Measurements from ENCODE around the gene LDLR.

Gene LDLR

DNA sequence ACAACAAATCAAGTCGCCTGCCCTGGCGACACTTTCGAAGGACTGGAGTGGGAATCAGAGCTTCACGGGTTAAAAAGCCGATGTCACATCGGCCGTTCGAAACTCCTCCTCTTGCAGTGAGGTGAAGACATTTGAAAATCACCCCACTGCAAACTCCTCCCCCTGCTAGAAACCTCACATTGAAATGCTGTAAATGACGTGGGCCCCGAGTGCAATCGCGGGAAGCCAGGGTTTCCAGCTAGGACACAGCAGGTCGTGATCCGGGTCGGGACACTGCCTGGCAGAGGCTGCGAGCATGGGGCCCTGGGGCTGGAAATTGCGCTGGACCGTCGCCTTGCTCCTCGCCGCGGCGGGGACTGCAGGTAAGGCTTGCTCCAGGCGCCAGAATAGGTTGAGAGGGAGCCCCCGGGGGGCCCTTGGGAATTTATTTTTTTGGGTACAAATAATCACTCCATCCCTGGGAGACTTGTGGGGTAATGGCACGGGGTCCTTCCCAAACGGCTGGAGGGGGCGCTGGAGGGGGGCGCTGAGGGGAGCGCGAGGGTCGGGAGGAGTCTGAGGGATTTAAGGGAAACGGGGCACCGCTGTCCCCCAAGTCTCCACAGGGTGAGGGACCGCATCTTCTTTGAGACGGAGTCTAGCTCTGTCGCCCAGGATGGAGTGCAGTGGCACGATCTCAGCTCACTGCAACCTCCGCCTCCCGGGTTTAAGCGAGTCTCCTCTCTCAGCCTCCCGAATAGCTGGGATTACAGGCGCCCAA lies at the start of gene LDLR:
LDLR (plus strand) TSS at position 210 of the 760 bp plus-strand sequence; CDS start at position 296, 86 bp downstream.
- no peak for TF ChIP-seq ZNF274 (IDR thresholded peaks at IDR 0.05; ENCODE audit: low read depth, low read length)

GRCh38 chr19:11041194-11041593 lies 48.1 kb upstream of the LDLR start:
- TF ChIP-seq ZNF274 (IDR thresholded peaks at IDR 0.05; ENCODE audit: low read depth, low read length): no peak

More for the DNA sequence above, at the start of gene LDLR:
- H3K4me3 ChIP-seq (ENCODE audit: low read length): peak within 1 kb of the TSS; percentile 83

DNA sequence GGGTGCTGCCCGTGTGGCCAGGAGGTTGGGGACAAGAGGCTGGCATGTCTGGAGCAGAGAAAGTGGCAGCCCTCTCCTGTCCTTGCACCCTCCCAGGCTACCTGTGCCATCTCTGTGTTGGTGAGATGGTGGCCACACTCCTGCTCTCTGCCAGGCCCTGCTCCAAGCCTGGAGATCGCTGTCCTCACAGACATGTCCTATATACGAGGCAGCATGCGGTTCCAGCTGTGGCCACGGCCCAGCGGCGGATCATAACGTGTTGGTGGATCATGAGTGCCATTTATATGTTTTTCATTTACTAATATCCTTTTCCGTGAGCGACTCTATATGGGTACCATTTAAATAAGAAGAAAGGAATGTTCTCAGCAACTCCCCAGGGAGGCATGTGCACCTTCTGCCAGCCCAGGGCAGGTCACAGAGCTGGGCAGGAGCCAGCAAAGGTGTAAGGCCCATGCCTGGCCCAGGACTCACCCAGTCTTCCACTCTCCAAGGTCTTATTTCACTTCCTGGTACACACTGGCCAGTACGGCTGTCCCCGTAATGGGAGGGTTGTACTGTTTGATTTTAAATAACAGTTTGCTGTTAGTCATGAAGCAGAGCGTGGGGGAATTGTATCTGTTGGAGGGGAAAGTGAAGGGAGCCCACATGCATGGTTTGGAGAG lies 47.2 kb upstream of the LDLR start:
- no peak for TF ChIP-seq ZNF274 (IDR thresholded peaks at IDR 0.05; ENCODE audit: low read depth, low read length)
- no peak overlapping the region for H3K4me3 ChIP-seq (ENCODE audit: low read length)

More at GRCh38 chr19:11041194-11041593, 48.1 kb upstream of the LDLR start:
- H3K4me3 ChIP-seq (ENCODE audit: low read length): no peak overlapping the region

GRCh38 chr19:11044431-11044830 lies 44.8 kb upstream of the LDLR start:
- TF ChIP-seq ZNF274 (IDR thresholded peaks at IDR 0.05; ENCODE audit: low read depth, low read length): no peak

DNA sequence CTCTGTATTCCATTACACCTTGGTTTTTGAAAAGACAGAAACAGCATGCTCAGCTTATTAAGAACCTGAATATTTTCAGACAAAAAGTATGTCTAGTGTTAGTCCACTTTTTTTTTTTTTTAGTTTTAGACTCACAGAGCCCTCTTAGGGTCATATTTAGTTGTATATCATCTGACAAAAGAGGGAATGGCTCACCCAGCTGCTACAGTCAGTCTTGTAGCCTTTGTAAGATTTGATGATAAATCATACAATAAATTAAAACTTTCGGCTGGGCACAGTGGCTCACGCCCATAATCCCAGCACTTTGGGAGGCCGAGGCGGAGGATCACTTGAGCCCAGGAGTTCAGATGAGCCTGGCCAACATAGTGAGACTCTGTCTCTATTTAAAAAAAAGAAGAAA lies 43.7 kb upstream of the LDLR start:
- TF ChIP-seq ZNF274 (IDR thresholded peaks at IDR 0.05; ENCODE audit: low read depth, low read length): no peak
- H3K4me3 ChIP-seq (ENCODE audit: low read length): no peak overlapping the region

More at GRCh38 chr19:11044431-11044830, 44.8 kb upstream of the LDLR start:
- H3K4me3 ChIP-seq (ENCODE audit: low read length): no peak overlapping the region

GRCh38 chr19:11046605-11047354 lies 42.5 kb upstream of the LDLR start:
- no peak for TF ChIP-seq ZNF274 (IDR thresholded peaks at IDR 0.05; ENCODE audit: low read depth, low read length)
- H3K4me3 ChIP-seq (ENCODE audit: low read length): peak overlapping the region; percentile 12; the same call in 1 of the 2 replicates

- TF ChIP-seq ZNF274 (IDR thresholded peaks at IDR 0.05; ENCODE audit: low read depth, low read length): no peak
- H3K4me3 ChIP-seq (ENCODE audit: low read length): no peak overlapping the region
Measured at GRCh38 chr19:11047866-11048265, 41.4 kb upstream of the LDLR start.

DNA sequence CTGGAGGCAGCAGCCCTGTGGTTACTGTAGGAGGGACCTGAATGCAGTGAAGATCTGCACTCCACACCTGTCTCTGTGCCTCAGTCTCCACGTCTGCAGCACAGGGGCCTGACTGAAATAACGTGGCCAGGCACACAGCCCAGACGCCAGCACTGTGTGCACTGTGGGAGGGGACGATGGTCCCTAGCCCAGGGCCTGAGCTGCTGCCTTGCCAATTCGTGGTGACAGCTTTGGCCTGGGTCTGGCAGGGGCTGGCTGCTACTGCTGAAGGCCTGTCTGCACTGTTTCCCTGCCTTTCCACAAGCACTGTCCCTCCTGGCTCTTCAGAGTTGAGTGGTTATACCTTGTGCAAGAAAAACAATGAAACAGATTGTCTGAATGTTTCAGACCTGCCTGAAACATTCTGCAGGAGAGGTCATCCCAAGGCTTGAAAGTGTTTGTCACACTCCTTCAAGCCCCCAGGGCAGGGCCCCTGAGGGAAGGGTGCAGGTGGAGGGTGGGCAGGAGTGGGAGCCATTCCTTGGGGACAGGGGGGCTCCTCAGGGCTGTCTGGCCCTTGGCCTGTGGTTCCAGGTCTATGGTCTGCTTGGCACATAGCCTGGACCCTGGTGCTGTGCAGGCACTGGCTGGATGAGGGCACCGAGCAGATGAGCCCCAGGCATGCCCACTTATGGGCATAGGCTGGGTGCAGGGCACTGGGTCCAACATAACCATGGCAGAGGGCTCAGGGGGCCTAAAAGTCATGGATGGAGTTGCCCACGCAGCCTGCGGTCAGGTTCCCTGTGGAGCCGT lies 38.7 kb upstream of the LDLR start:
- TF ChIP-seq ZNF274 (IDR thresholded peaks at IDR 0.05; ENCODE audit: low read depth, low read length): no peak
- H3K4me3 ChIP-seq (ENCODE audit: low read length): no peak overlapping the region

- no peak overlapping the region for H3K4me3 ChIP-seq (ENCODE audit: low read length)
- no peak for TF ChIP-seq ZNF274 (IDR thresholded peaks at IDR 0.05; ENCODE audit: low read depth, low read length)
Measured at GRCh38 chr19:11053817-11054195, 35.5 kb upstream of the LDLR start.

- no peak overlapping the region for H3K4me3 ChIP-seq (ENCODE audit: low read length)
Measured at GRCh38 chr19:11054200-11054599, 35.1 kb upstream of the LDLR start.

DNA sequence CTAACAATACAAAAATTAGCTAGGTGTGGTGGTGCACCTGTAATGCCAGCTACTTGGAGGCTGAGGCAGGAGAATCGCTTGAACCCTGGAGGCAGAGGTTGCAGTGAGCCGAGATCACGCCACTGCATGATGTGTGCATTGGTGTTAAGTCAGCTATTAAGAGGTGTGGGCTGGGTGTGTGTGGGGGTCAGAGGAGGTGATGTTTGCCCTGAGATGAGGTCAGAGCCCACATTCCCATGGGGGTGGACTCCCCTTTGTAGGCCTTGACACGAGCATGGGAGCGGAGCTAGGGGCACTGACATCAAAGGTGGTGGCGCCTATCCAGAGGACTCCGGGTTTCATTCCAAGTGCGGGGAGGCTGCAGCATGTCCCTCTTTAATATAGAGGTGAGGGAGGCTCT lies 34.6 kb upstream of the LDLR start:
- H3K4me3 ChIP-seq (ENCODE audit: low read length): no peak overlapping the region
- TF ChIP-seq ZNF274 (IDR thresholded peaks at IDR 0.05; ENCODE audit: low read depth, low read length): no peak

More at GRCh38 chr19:11054200-11054599, 35.1 kb upstream of the LDLR start:
- no peak for TF ChIP-seq ZNF274 (IDR thresholded peaks at IDR 0.05; ENCODE audit: low read depth, low read length)

- no peak for TF ChIP-seq ZNF274 (IDR thresholded peaks at IDR 0.05; ENCODE audit: low read depth, low read length)
- H3K4me3 ChIP-seq (ENCODE audit: low read length): no peak overlapping the region
Measured at GRCh38 chr19:11058246-11059030, 30.8 kb upstream of the LDLR start.
